Right lobe of liver (tissue), 4 donors: Measurements from ENCODE around the gene CYB5R3.

ENCODE experiments used
- CTCF ChIP-seq, 4 donors: fragments of 200-600 bp in 3 of 4; fragments of 450-650 bp in 1 of 4; IDR thresholded peaks; one replicate each; pipeline versions ENCODE4 v1.5.1 to v1.8.0; 2016 to 2022; ENCODE audit warnings: antibody characterized with exemption in 4 of 4, mild to moderate bottlenecking in 2 of 4
- POLR2A ChIP-seq: fragments of 450-650 bp; IDR thresholded peaks from one replicate; pipeline ENCODE4 v1.6.1; 2017; ENCODE audit warnings: antibody characterized with exemption, mild to moderate bottlenecking
- donor health status: DM: no; HTN: no; CAD: no.
- donor health status: DM: no; HTN: no; CAD: no.
- donor health status: DM: no; HTN: yes; CAD: no.

GRCh38 chr22:42608823-42609361 is 40.3 kb downstream of the CYB5R3 start:
- no peak for TF ChIP-seq CTCF (IDR thresholded peaks at IDR 0.05)
- TF ChIP-seq POLR2A = no peak
